ENCODE data around the gene MAT1A.

DNA sequence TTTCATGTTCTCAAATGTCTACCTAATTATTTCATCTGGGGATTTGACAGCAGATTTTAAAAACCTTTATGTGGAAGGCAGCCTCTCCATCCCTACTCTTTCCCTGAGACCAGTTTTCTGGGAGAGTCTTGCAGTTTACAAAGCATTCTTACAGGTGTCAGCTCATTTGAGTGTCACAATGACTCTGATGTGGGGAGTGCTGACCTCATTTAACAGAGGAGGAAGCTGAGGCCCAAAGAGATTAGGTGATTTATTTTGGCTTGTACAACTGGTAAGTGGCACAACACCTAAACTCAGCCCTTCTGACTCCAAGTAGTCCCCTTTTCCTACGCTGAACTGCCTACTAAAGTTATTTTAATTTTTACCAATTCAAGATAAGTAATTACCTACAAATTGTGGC, 33.3 kb upstream of the MAT1A start:
- TF ChIP-seq EGR1 (IDR thresholded peaks at IDR 0.05) (no peak), CREB1 (IDR thresholded peaks at IDR 0.05; ENCODE audit: low read depth) (no peak), FOXM1 (IDR thresholded peaks at IDR 0.05; ENCODE audit: borderline replicate concordance, low read depth) (no peak), CEBPB (IDR thresholded peaks at IDR 0.05) (no peak), RAD21 (IDR thresholded peaks at IDR 0.05; ENCODE audit: low read depth) (no peak), EP300 (IDR thresholded peaks at IDR 0.05; ENCODE audit: borderline replicate concordance) (no peak), YY1 (IDR thresholded peaks at IDR 0.05; ENCODE audit: low read depth) (no peak), TEAD4 (IDR thresholded peaks at IDR 0.05) (no peak), TCF12 (IDR thresholded peaks at IDR 0.05; ENCODE audit: low read depth) (no peak), TAF1 (IDR thresholded peaks at IDR 0.05; ENCODE audit: low read depth) (no peak)
- TF ChIP-seq, protein P1, sequence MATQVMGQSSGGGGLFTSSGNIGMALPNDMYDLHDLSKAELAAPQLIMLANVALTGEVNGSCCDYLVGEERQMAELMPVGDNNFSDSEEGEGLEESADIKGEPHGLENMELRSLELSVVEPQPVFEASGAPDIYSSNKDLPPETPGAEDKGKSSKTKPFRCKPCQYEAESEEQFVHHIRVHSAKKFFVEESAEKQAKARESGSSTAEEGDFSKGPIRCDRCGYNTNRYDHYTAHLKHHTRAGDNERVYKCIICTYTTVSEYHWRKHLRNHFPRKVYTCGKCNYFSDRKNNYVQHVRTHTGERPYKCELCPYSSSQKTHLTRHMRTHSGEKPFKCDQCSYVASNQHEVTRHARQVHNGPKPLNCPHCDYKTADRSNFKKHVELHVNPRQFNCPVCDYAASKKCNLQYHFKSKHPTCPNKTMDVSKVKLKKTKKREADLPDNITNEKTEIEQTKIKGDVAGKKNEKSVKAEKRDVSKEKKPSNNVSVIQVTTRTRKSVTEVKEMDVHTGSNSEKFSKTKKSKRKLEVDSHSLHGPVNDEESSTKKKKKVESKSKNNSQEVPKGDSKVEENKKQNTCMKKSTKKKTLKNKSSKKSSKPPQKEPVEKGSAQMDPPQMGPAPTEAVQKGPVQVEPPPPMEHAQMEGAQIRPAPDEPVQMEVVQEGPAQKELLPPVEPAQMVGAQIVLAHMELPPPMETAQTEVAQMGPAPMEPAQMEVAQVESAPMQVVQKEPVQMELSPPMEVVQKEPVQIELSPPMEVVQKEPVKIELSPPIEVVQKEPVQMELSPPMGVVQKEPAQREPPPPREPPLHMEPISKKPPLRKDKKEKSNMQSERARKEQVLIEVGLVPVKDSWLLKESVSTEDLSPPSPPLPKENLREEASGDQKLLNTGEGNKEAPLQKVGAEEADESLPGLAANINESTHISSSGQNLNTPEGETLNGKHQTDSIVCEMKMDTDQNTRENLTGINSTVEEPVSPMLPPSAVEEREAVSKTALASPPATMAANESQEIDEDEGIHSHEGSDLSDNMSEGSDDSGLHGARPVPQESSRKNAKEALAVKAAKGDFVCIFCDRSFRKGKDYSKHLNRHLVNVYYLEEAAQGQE (IDR thresholded peaks at IDR 0.05; ENCODE audit: low read depth): no peak
